HepG2 (cell line): ENCODE data around the gene FNDC3B. TPM values are rescaled to one million over a fixed set of nuclear protein-coding genes. Genes with fewer than 3 reads are reported as not detected.

Experiments
- ASH2L ChIP-seq: fragments of 300-600, 200-600 bp; sonication (generic); IDR thresholded peaks from 2 replicates; pipeline ENCODE4 v1.7.0; 2017; ENCODE audit warnings: low read depth, mild to moderate bottlenecking, moderate library complexity, mixed read lengths, low read length; ENCODE audit not compliant: insufficient read length
- ELK4 ChIP-seq: sonication (generic); formaldehyde crosslinking; IDR thresholded peaks from 2 replicates; pipeline ENCODE4 v1.9.0; 2021; ENCODE audit warnings: missing genetic modification reagents, borderline replicate concordance
- FOXC1 ChIP-seq: sonication (generic); formaldehyde crosslinking; IDR thresholded peaks from 2 replicates; pipeline ENCODE4 v1.8.0; 2022; ENCODE audit warnings: mild to moderate bottlenecking, missing genetic modification reagents, borderline replicate concordance
- FOXO4 ChIP-seq: sonication (generic); formaldehyde crosslinking; conservative IDR thresholded peaks from 2 replicates; pipeline ENCODE4 v1.8.1; 2023; ENCODE audit warnings: missing genetic modification reagents
- GATA4 ChIP-seq: sonication (generic); IDR thresholded peaks from 2 replicates; pipeline ENCODE4 v1.6.1; 2016; ENCODE audit warnings: antibody characterized with exemption, low read depth, borderline replicate concordance
- GZF1 ChIP-seq: sonication (generic); formaldehyde crosslinking; IDR thresholded peaks from 2 replicates; pipeline ENCODE4 v1.5.1; 2020; ENCODE audit warnings: mild to moderate bottlenecking, missing genetic modification reagents
- HHEX ChIP-seq: IDR thresholded peaks from 2 replicates; pipeline ENCODE4 v1.6.1; 2016; ENCODE audit warnings: control low read depth
- HOMEZ ChIP-seq: IDR thresholded peaks from 2 replicates; pipeline ENCODE4 v1.6.1; 2016; ENCODE audit warnings: low read depth
- KDM1A ChIP-seq: IDR thresholded peaks from 2 replicates; pipeline ENCODE4 v1.6.1; 2016; ENCODE audit warnings: missing compliant biosample characterization
- NBN ChIP-seq: fragments of 450-650 bp; conservative IDR thresholded peaks from 2 replicates; pipeline ENCODE4 v1.6.1; 2017
- NFAT5 ChIP-seq: sonication (generic); formaldehyde crosslinking; IDR thresholded peaks from 2 replicates; pipeline ENCODE4 v1.4.0; 2020; ENCODE audit warnings: missing genetic modification reagents
- NFIC ChIP-seq: IDR thresholded peaks from 2 replicates; pipeline ENCODE4 v1.6.1; 2012; ENCODE audit warnings: mild to moderate bottlenecking, low read length, inconsistent platforms
- POGZ ChIP-seq: sonication (generic); formaldehyde crosslinking; IDR thresholded peaks from 2 replicates; pipeline ENCODE4 v1.4.0; 2020; ENCODE audit warnings: mild to moderate bottlenecking, missing genetic modification reagents
- SMAD9 ChIP-seq: sonication (generic); formaldehyde crosslinking; IDR thresholded peaks from 2 replicates; pipeline ENCODE4 v1.5.1; 2020; ENCODE audit warnings: mild to moderate bottlenecking, missing genetic modification reagents
- SNAPC2 ChIP-seq: sonication (generic); formaldehyde crosslinking; IDR thresholded peaks from 2 replicates; pipeline ENCODE4 v1.8.1; 2022; ENCODE audit warnings: mild to moderate bottlenecking, missing genetic modification reagents
- SRF ChIP-seq: IDR thresholded peaks from 2 replicates; pipeline ENCODE4 v1.6.1; 2011; ENCODE audit warnings: mild to moderate bottlenecking, low read depth, low read length, moderate library complexity
- TCF7L2 ChIP-seq: IDR thresholded peaks from 2 replicates; pipeline ENCODE4 v1.6.1; 2011; ENCODE audit warnings: mild to moderate bottlenecking, low read depth, low read length, moderate library complexity
- ZBTB25 ChIP-seq: IDR thresholded peaks from 2 replicates; pipeline ENCODE4 v1.6.1; 2018; ENCODE audit warnings: missing genetic modification reagents
- ZNF224 ChIP-seq: sonication (generic); formaldehyde crosslinking; IDR thresholded peaks from 2 replicates; pipeline ENCODE4 v1.5.0; 2020; ENCODE audit warnings: mild to moderate bottlenecking, missing genetic modification reagents
- ZNF580 ChIP-seq: IDR thresholded peaks from 2 replicates; pipeline ENCODE4 v1.6.1; 2016; ENCODE audit warnings: low read depth, borderline replicate concordance
- polyA plus RNA-seq, 8 experiments: library from polyadenylated mRNA; depleted of rRNA in 3 of 8; stranded (reverse) in 7 of 8; unstranded in 1 of 8; fragments of >200 nt; fragmentation: Illumina TruSeq in 4 of 8; extraction: Trizol in 4 of 8; gene quantifications; 2 replicates each; pipeline versions ENCODE4 v1.2.1 to v1.2.3, GENCODE V29; 2011 to 2016; ENCODE audit warnings: low read depth in 4 of 8, missing spikeins in 1 of 8, mixed read lengths in 1 of 8; ENCODE audit not compliant: insufficient read depth in 1 of 8
- total RNA-seq, 5 experiments: library from RNA; depleted of rRNA; stranded (reverse); fragments of >200 nt; fragmentation: Illumina TruSeq; extraction: Trizol; gene quantifications; 2 replicates each; pipeline ENCODE4 v1.2.3, GENCODE V29; 2016; ENCODE audit warnings: low read depth in 1 of 5

Gene FNDC3B
- total and polyA plus RNA-seq, 2 of the 13 experiments (the other 11 are each of a cell fraction or from before 2014, with no cell fraction given), result 74.8 to 103 TPM

GRCh38 chr3:171991166-171991565, 48.2 kb upstream of the FNDC3B start (continued):
- TF ChIP-seq ZBTB25 (CRISPR knock-in tag), result no peak
- peak; percentile 21 for TF ChIP-seq ASH2L
- no peak for TF ChIP-seq FOXO4
- TF ChIP-seq TCF7L2, result peak; percentile 63
- no peak for TF ChIP-seq FOXC1
- TF ChIP-seq SMAD9 (CRISPR knock-in tag), result no peak
- TF ChIP-seq HHEX, result peak; percentile 54
- TF ChIP-seq NBN, result no peak
- 0 out of 2 replicates have a peak, but pooled peaks have one; percentile 36 for TF ChIP-seq GZF1 (CRISPR knock-in tag)
- TF ChIP-seq HOMEZ (CRISPR knock-in tag), result peak; percentile 46; the same call in 1 of the 2 replicates
- TF ChIP-seq NFAT5 (CRISPR knock-in tag), result no peak
- TF ChIP-seq SNAPC2 (CRISPR knock-in tag), result no peak
- no peak for TF ChIP-seq ZNF224
- peak; percentile 41; the same call in 1 of the 2 replicates for TF ChIP-seq POGZ (CRISPR knock-in tag)
- TF ChIP-seq SRF, result no peak
- no peak for TF ChIP-seq KDM1A (CRISPR knock-in tag)
- TF ChIP-seq GATA4, result peak; percentile 76; the same call in 1 of the 2 replicates
- TF ChIP-seq ZNF580 (CRISPR knock-in tag), result 0 out of 2 replicates have a peak, but pooled peaks have one; percentile 43
- peak; percentile 46; the same call in 1 of the 2 replicates for TF ChIP-seq NFIC
- no peak for TF ChIP-seq ELK4 (CRISPR knock-in tag)
